ENCODE measurements around the gene NR6A1. TPM values are rescaled to one million over a fixed set of nuclear protein-coding genes. Genes with fewer than 3 reads are reported as not detected.

Gene NR6A1
- total and polyA plus RNA-seq, 2 of the 13 experiments (the other 11 are each of a cell fraction or from before 2014, with no cell fraction given) = 28.1 to 31.5 TPM

- TF ChIP-seq, protein P1, sequence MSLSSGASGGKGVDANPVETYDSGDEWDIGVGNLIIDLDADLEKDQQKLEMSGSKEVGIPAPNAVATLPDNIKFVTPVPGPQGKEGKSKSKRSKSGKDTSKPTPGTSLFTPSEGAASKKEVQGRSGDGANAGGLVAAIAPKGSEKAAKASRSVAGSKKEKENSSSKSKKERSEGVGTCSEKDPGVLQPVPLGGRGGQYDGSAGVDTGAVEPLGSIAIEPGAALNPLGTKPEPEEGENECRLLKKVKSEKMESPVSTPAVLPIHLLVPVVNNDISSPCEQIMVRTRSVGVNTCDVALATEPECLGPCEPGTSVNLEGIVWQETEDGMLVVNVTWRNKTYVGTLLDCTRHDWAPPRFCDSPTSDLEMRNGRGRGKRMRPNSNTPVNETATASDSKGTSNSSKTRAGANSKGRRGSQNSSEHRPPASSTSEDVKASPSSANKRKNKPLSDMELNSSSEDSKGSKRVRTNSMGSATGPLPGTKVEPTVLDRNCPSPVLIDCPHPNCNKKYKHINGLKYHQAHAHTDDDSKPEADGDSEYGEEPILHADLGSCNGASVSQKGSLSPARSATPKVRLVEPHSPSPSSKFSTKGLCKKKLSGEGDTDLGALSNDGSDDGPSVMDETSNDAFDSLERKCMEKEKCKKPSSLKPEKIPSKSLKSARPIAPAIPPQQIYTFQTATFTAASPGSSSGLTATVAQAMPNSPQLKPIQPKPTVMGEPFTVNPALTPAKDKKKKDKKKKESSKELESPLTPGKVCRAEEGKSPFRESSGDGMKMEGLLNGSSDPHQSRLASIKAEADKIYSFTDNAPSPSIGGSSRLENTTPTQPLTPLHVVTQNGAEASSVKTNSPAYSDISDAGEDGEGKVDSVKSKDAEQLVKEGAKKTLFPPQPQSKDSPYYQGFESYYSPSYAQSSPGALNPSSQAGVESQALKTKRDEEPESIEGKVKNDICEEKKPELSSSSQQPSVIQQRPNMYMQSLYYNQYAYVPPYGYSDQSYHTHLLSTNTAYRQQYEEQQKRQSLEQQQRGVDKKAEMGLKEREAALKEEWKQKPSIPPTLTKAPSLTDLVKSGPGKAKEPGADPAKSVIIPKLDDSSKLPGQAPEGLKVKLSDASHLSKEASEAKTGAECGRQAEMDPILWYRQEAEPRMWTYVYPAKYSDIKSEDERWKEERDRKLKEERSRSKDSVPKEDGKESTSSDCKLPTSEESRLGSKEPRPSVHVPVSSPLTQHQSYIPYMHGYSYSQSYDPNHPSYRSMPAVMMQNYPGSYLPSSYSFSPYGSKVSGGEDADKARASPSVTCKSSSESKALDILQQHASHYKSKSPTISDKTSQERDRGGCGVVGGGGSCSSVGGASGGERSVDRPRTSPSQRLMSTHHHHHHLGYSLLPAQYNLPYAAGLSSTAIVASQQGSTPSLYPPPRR (CRISPR knock-in tag; IDR thresholded peaks at IDR 0.05; ENCODE audit: borderline replicate concordance) = no peak
- no peak for TF ChIP-seq PRMT3 (CRISPR knock-in tag; IDR thresholded peaks at IDR 0.05; ENCODE audit: borderline replicate concordance, low read depth)
- TF ChIP-seq SPEN (CRISPR knock-in tag; IDR thresholded peaks at IDR 0.05; ENCODE audit: low read depth) = no peak
- TF ChIP-seq, protein P2, sequence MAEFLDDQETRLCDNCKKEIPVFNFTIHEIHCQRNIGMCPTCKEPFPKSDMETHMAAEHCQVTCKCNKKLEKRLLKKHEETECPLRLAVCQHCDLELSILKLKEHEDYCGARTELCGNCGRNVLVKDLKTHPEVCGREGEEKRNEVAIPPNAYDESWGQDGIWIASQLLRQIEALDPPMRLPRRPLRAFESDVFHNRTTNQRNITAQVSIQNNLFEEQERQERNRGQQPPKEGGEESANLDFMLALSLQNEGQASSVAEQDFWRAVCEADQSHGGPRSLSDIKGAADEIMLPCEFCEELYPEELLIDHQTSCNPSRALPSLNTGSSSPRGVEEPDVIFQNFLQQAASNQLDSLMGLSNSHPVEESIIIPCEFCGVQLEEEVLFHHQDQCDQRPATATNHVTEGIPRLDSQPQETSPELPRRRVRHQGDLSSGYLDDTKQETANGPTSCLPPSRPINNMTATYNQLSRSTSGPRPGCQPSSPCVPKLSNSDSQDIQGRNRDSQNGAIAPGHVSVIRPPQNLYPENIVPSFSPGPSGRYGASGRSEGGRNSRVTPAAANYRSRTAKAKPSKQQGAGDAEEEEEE (CRISPR knock-in tag; IDR thresholded peaks at IDR 0.05; ENCODE audit: borderline replicate concordance) = no peak
- no peak for TF ChIP-seq ETV5 (CRISPR knock-in tag; IDR thresholded peaks at IDR 0.05; ENCODE audit: borderline replicate concordance)
- TF ChIP-seq HNRNPH1 (optimal IDR thresholded peaks at IDR 0.05; ENCODE audit: low read depth, low read length) = no peak
- TF ChIP-seq ZNF260 (CRISPR knock-in tag; IDR thresholded peaks at IDR 0.05; ENCODE audit: borderline replicate concordance, low read depth) = no peak
- TF ChIP-seq ZNF225 (CRISPR knock-in tag; IDR thresholded peaks at IDR 0.05) = no peak
- TF ChIP-seq GABPA (IDR thresholded peaks at IDR 0.05; ENCODE audit: low read depth, low read length) = no peak
- TF ChIP-seq GABPA (CRISPR knock-in tag; IDR thresholded peaks at IDR 0.05; ENCODE audit: low read depth) = no peak
- TF ChIP-seq MATR3 (CRISPR knock-in tag; IDR thresholded peaks at IDR 0.05) = no peak
- Histone ChIP-seq H3K27me3 (ENCODE audit: control insufficient read depth in 1 of 2, insufficient read depth in 2 of 2, low read length in 2 of 2) (peaks cover 2 to 20% of the 10 kb centered on the region in 2 experiments; a peak in 4 of 5 replicates), H3K4me2 (ENCODE audit: low read depth, low read length) (peak overlapping the region; percentile 1; the same call in 1 of the 2 replicates), H3K4me1 (ENCODE audit: insufficient read depth, low read length) (peaks cover 46% of the 10 kb centered on the region), H3K4me3 (replicated peaks in 1 of 3; ENCODE audit: insufficient read depth in 1 of 3, low read depth in 2 of 3, low read length in 3 of 3) (no peak overlapping the region), H3K27ac (ENCODE audit: extremely low read length, insufficient read depth, low read length) (no peak overlapping the region), H4K20me1 (ENCODE audit: insufficient read depth, low read length) (no peaks in the 10 kb centered on the region), H3K79me2 (ENCODE audit: insufficient read depth, low read length) (no peaks in the 10 kb centered on the region), H3K9ac (ENCODE audit: insufficient read depth, low read depth, low read length) (no peak overlapping the region), H3K9me3 (ENCODE audit: low read length) (no peaks in the 10 kb centered on the region), H2AFZ (ENCODE audit: low read length) (no peak overlapping the region), H3K36me3 (replicated peaks in 1 of 2; ENCODE audit: control insufficient read depth in 1 of 2, insufficient read depth in 2 of 2, low read length in 2 of 2) (no peaks in the 10 kb centered on the region)
- CTCF ChIA-PET (ENCODE audit: low intra/inter-chr PET ratio, low total read pairs) = interaction anchor here (4.0 kb wide), 1 partner anchor 72 kb away, joined by 18 read pairs; the partner anchor contains the start of gene WDR38
- WGBS (ENCODE audit: low lambda C conversion rate) = 25% methylated on average over 3 of the region's 14 CpGs
- intact Hi-C loops (cut with micrococcal nuclease; ENCODE audit: unreplicated experiment) (no loop called here), in situ Hi-C loops (cut with HindIII; ENCODE audit: extremely low pct_ligation_motif_present, low pct_unique_long_range_greater_than_20kb) (no loop called here)
- ATAC-seq (peak; percentile 19; the same call in 2 of the 3 replicates), FAIRE-seq (no peak), DNase-seq (ENCODE audit: low spot score) (no peak)
- POLR2A ChIA-PET = interaction anchor here (1.1 to 1.4 kb wide), 6 partner anchors 15 to 82 kb away, joined by 3 to 7 read pairs (median 4); partner anchors contain the start of genes ARPC5L and WDR38
- no TSS peak for BruUV-seq (replicated peaks)
These were observed 9.1 kb upstream of the NR6A1 start for GRCh38 chr9:124780060-124780756.
